ENCODE results near the gene FGF14.

Gene FGF14

DNA sequence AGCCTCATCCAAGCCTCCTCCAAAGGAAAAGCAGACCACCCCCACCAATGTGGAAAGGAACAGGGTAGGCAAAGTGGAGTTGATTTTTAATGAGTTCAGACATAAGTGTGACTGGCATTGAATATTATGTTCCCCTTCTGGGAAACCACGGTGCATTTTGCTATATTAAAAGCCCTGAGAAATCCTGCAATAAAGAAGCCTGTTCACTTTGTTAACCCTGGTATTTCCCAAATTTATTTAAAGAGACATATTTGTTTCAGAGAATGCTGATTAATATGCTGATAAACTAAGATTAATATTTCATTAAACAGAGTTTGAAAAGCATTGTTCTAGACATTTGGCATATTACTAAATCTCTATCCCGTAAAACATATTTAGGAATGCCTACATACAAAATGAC lies 151.4 kb downstream of the FGF14 start:
- DNase-seq (ENCODE audit: low read depth in 2 of 2), result no peak

DNA sequence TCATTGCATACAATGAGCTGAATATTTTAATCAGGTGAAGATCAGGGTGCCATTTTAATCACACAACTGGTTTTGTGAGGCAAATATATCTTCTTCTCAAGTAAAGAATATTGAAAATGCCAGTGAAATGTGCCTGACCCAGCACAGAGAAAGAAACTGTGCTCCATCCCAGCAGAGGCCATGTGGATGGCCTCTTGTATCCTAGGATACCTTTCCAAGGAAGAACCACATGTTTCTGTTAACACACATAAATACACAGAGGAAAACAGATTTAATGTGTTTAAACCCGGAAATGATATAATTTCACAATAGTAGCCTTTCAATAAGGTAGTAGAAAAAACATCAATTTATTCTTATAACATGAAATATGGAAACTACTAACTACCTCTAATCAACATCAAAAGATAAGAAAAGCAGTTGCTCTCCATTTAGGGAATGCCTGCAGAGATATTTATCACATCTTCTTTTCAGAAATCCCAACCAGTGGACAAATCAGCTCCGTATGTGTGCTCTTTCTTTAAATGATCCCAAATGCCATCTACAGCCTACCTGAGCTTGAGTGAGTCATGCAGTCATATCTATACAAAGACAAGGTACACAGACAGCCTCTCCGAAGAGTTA lies 157.1 kb downstream of the FGF14 start:
- no peak for DNase-seq (ENCODE audit: low read depth in 2 of 2)

DNA sequence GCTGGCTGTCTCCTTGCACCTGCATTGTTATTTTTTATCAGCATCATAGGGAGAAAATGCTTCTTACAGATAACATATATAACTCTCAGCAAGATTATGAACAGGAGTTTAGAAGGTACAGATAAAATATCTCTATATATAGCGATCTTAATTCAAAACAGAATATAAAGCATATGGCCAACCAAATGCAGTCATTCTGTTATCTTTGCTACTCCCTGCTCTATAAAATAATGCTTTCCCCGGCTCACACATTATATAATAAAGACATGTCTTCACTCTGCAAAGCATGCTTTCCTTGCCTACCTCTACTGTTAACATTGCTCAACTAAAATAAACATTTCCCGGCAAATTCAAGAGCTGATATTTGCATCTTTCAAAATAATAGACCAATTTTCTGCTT lies 161.7 kb downstream of the FGF14 start:
- DNase-seq (ENCODE audit: low read depth in 2 of 2), result no peak

DNA sequence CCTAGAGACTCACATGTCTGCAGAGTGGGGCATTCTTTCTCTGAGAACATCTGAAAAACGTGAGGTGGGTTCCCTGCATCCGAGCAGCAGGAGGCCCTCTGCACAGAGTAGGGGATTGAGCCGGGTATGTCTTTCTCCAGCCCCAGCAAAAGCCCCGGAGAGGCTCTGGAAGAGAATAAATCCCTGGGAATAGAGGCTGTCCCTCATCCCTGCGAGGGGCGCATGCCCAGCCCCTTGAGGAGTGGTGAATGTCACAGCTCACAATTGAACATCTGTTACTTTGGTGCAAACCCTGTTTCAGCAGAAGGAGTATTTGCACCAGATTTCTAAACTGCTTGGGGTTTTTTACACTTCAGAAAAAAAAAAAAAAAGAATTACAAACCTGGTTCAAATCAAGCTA lies 164.6 kb downstream of the FGF14 start:
- DNase-seq (ENCODE audit: low read depth in 2 of 2), result no peak

DNA sequence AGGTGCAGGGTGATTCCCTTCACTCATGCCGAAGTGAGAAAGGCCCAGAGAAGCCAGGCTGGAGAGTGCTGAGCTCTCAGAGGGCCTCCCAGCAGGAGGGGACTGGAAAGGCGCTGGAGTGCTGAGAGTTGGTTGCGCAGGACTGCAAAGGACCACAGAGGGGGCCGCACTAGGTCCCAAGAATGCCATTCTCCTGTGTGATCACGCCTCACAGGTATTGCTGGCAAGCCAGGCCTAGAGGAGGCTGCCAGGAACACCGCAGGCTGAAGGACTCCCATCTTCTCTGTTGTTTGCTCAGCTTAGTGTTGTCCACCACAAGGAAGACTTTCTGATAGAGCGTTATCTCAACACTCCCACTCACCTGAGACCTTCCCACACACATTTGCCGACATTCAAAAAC lies 165.0 kb downstream of the FGF14 start:
- no peak for DNase-seq (ENCODE audit: low read depth in 2 of 2)

DNA sequence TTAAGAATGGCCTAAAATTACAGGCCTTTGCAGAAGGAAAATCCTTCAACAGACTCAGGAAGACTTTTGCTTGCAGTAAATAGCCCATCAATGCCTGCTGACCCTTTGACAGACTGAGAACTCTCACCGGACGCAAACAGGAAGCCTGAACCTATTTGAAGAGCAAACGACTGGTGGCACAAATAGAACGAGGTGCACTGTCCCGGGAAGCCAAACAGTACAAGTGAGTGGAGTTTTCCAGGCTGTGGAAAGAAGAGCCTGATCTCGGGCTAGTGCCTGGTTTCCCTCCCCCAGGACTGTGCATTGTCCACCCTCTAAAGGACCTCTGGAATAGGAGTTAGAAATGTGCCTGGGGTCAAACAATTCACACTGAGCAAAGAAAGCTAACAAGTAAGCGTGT lies 165.5 kb downstream of the FGF14 start:
- no peak for DNase-seq (ENCODE audit: low read depth in 2 of 2)

DNA sequence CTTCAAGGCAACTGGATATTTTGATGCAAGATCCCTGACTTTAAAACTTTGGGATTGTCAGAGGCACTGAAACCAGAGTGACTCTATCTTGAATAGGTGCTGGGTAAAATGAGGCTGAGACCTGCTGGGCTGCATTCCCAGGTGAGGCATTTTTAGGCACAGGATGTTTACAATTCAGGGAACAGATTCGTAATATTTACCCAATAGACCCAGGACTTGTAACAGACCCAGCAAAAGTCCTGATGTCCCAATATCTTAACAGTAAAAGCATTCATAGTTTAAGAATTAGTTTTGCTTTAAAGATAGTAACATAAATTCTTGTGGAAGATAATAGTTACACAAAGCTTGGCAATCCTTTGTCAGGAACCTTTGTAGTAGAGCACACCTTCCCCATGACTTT lies 166.2 kb downstream of the FGF14 start:
- no peak for DNase-seq (ENCODE audit: low read depth in 2 of 2)

DNA sequence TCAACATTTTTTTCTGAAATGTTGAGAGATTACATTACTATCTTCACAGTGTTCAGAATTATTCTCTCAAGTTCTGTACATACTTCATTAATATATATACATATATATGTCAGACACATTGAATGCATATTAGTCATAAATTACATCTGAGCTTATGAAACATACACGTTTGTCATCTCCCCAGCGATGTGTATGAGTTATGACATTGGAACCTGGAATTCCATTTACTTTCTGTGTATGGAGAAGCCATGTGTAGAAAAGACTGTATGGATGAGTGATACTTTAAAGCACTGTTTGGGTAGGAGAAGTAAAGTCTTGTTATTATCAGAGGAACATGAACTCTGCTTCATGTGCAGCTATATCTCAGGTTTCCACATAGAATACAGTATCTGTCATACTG lies 167.2 kb downstream of the FGF14 start:
- DNase-seq (ENCODE audit: low read depth in 2 of 2), result no peak

DNA sequence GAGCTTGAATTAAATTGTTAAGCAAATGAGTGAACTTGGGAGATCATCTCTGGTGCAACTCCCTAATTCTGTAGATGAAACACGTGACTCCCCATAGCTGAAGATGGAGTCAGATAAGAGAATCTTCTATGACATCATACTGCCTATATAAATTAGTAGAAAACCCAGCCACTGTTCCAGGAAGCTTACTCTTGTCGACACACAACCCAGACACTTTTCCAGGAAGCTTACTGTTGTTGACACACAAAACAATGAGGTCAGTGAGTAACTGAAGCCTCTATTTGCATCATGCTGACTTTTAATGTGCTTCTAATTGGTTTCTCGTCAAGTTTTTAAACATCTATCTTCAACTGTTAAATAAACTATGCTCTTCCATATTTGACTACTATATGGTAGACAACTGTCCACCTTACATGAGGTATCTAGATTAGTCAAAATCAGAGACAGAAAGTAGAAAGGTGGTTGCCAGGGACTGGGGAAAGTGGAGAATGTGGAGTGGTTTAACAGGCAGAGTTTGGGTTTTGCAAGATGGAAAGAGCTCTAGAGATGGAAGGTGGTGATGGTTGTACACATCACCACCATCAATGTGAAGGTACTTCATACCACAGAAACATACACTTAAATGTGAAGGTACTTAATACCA lies 168.2 kb downstream of the FGF14 start:
- no peak for DNase-seq (ENCODE audit: low read depth in 2 of 2)

DNA sequence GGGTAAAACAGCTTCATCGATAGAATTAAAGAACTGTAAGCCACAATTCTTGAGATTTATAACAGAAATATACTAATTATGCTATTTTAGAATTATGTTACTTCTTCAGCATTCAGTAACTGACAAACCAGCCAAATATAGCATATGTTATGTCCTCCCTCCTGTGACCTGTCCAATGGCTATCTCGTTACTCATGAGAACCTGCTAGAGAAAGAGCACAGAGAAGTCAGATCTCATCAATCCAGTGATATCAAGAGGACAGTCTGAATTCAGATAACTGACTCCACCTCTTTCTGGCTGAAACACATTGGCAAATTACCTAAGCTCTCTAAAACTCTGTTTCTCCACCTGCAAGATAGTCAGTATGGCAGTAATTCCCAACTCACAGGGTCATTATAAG lies 170.4 kb downstream of the FGF14 start:
- DNase-seq (ENCODE audit: low read depth in 2 of 2), result no peak

DNA sequence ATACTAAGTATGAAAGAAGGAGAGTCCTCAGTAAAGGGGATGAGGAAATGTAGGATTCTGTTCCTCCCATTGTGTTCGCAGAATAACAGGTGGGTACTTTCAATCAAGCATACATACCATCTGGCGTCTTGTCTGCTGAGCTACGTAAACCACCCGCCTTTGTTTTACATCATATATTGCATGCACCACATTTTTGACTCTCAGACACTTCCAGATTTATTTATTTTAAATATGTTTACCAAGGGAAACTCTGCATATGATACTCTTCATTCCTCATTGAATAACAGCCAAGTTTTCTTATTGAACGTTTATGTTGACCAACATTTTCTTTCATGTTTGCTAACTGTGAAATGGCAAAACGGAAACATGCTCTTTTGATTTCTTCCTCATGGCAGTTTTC lies 174.1 kb downstream of the FGF14 start:
- DNase-seq (ENCODE audit: low read depth in 2 of 2), result no peak

DNA sequence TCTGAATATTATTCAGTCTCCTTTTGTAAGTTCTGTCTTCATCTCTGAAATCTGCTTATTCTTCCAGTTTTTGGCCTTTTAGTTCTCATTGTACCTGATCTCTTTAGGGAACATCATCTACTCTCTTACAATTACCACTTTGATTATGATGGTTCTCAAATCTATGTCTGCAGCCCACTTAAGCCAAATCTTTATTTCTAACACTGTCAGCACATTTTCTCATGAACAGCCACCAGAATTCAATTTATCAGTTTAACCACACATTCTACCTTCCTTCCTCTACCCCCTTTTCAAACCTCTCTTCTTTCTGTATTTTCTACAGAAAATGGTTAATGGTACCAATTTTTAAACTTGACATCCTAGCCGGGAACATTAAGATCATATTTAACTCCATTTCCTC lies 175.3 kb downstream of the FGF14 start:
- no peak for DNase-seq (ENCODE audit: low read depth in 2 of 2)

DNA sequence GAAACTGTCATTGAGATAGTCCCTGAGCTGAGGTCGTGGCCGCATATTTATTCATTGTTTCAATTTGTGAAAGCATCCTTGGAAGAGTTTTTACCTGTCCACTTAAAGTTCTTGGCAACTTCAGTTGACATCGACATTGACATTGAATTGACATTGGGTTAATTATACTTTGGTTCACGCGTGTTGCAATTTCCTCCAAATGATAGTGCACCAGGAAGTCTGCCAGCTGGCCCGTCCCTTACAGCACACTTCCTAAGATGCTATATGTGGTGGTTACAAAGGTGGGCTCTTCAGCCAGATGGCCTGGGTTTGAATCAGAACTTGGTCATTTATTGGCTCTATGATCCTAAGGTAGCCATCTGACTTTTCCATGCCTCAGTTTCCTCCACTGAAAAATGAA lies 176.0 kb downstream of the FGF14 start:
- no peak for DNase-seq (ENCODE audit: low read depth in 2 of 2)

DNA sequence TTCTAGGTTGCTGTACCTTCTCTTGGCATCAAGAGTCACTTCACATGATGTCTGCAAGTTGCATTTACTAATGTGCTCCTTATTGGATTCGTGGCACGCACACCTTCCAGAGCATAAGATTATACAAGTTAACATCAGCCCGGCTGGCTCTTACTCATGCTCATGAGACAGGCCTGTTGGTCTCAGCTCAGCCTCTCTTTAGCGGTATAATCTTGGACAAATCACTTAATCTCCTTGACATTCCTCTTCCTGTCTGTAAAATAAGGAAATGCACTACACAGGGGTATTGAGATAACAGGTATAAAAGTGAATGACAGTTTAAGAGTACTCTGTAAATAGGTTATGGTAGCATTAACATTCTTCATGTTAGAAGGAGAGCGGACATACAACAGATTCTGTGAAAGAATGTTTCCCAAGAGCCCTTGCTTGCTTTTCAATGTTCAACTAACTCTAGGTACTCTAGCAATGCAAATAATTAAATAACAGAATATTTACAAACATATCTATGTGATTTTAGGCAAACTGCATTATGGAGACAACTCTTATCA lies 181.1 kb downstream of the FGF14 start:
- no peak for DNase-seq (ENCODE audit: low read depth in 2 of 2)

DNA sequence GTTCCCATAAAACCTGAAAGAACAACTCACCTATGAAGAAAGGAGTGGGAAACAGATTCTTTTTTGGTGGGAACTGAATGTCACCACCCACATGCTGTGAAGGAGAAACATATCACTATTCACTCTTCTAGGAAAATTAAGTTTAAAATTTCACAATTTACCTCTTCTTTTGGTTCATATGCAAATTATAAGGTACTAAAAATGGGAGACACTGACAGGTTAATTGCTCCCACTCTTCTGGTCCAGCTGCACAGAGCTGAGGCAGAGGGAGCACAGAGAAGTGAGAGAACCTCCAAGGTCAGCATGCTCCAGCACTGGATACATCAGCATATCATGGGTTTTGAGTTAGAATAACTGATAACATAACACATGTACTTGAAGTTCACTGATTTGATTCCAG lies 186.9 kb downstream of the FGF14 start:
- DNase-seq (ENCODE audit: low read depth in 2 of 2), result no peak

DNA sequence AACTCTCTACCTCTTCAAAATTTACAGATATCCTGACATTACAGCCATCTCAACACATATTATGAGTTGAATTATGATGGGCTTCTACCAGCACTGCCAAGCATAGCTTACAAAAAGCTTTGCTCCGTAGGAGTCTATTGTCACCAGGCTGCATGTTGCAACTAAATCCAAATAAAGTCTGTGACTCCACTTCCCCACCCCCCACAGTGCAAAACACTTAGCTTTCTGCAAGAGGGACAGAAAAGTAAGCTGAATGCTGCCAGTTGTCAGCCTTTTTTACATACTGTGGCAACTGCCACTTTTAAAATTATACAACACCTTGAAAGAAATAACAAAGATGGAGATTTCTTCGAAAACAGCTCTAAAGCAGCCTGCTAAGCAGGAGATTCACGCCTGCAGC lies 189.1 kb downstream of the FGF14 start:
- DNase-seq (ENCODE audit: low read depth in 2 of 2), result no peak

DNA sequence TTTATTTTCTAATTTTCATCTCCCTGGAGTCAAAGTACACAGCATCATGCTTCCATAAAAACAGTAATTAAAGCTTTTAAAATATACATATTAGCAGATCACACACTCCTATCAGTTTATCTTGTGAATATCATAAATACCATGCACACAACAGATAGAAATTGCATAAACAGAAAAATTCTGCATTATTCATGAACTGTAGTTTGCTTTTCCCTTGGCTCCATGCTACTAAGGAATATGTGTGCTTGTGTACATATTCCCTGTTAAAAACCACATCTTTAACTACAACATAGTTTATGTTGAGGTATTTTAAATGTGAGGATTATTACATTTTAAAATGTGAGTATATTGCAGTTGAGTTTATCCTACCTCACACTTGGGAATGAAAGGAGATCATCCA lies 193.5 kb downstream of the FGF14 start:
- DNase-seq (ENCODE audit: low read depth in 2 of 2), result no peak

DNA sequence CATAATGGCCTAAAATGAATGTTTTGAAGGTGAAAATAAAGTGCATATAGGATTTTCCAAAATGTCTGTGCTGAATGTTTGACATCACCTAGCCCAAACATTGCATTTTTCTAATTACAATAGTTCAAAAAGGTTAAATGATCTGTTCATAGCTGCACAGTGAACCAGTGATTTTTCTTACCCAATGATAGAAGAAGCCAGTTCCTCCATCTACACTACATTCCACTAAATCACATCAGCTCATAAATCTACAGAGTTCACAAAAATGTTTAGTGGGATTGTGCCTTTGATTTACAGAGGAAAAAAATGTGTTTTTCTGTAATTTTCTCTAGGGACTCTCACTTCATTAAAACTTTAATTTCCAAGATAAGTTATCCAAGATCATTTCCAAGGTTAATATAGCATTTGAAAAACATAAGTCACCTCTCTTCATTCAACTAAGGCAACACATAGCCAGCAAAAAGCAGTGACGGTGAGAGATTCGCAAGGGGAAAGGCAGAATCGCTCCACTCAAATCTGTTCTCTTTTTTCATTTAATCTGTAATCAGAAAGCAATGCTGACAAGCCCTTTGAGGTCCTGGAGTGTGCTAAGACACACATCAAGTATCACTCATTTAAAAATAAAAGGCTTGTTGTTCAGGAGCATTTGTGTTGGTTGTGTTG lies 194.0 kb downstream of the FGF14 start:
- DNase-seq (ENCODE audit: low read depth in 2 of 2), result no peak

DNA sequence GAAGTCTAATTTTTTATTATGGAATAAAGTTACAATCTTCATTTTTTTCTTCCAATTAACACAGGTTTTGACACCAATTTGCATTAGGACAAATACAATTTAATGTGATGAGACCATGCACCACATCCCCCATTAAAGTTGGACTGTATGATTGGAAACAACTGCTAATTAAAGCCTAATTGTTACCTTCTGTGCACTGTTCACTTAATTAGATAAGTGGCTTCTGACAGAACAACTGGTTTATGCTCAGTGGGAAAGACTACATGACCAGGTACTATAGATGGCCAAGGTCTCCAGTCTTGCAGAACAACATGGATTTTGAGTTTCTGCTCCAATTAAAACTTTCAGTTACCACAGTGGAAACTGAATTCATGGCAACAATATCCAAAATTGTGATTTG lies 198.1 kb downstream of the FGF14 start:
- DNase-seq (ENCODE audit: low read depth in 2 of 2), result no peak

DNA sequence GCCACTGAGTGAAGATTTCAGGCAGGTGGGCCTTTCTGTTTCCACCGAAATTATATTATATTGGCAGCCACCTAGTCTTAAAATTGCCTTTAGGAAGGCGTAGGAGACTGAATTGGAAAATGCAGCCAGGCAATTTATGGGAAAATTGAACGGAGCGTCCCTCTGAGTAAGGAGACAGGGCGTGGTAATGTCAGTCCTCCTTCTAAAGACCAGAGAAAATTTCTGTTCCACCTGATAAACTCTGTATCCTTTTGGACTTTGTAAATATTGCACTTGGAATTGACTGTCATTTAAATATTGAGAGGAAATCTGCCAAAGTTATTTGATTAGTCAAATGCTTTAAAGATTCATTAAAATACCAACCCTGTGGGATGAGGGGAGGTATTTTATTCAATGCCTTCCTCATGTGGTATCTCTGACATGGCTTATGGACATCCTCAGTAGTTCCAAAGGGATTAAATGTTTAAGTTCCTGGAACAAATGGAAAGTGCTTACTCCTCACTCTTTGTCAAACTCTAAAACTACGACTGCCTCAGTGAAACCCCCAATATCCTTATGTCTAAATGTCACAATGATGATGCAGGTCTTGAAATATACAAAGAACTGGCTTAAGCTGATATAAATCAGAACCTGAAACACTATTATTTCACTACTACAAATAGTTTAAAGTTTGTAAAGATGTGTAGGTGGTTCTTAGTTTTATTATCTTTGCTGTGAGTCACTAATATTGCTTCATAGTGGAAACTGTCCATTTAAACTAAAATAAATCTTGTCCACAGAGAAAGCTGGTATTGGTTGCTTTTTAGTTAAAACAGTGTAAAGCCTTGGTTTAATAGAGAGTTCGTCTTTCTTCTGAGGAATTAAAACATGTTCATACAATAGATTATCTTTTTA lies 203.2 kb downstream of the FGF14 start:
- DNase-seq (ENCODE audit: low read depth in 2 of 2), result no peak

DNA sequence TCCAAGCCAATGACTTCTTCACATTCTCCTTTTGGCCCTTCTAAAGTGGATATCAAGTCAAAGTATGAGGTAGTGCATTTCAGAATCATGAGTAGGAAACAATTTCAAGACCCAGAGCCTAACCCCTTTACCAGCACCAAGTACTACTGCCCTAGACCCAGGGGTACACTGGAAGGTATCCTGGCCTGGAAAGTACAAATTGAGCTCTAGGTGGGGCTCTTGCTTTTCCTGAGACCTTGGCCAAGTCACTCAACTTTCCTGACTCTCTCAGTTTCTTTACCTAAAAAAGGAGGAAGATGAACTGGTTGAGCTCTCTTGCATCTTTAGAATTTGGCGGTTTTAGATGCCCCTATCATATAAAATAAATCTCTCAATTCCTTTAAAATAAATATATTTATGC lies 204.7 kb downstream of the FGF14 start:
- DNase-seq (ENCODE audit: low read depth in 2 of 2), result no peak
